IPS-15b (cell line): ENCODE data around the gene PLEKHA6.

Experiments
- H3K27me3 ChIP-seq: one replicate; pipeline ENCODE4 v1.6.1; 2013; ENCODE audit warnings: low read length; ENCODE audit not compliant: control insufficient read depth, insufficient read depth
- H3K36me3 ChIP-seq: one replicate; pipeline ENCODE4 v1.6.1; 2013; ENCODE audit warnings: low read length; ENCODE audit not compliant: control insufficient read depth, insufficient read depth
- H3K4me1 ChIP-seq: one replicate; pipeline ENCODE4 v1.6.1; 2013; ENCODE audit warnings: mild to moderate bottlenecking, low read length; ENCODE audit not compliant: control insufficient read depth, insufficient read depth
- H3K4me3 ChIP-seq: one replicate; pipeline ENCODE4 v1.5.1; 2013; ENCODE audit warnings: low read depth, low read length
- H3K9ac ChIP-seq: one replicate; pipeline ENCODE4 v1.6.1; 2013; ENCODE audit warnings: low read depth, mild to moderate bottlenecking, low read length
- H3K9me3 ChIP-seq: one replicate; pipeline ENCODE4 v1.6.1; 2013; ENCODE audit warnings: mild to moderate bottlenecking, low read length; ENCODE audit not compliant: control insufficient read depth, insufficient read depth

PLEKHA6 gene

GRCh38 chr1:204362984-204363334 lies 3.2 kb upstream of the PLEKHA6 start:
- H3K9ac ChIP-seq, result no peak overlapping the region
- peaks cover 3% of the 10 kb centered on the region for H3K4me1 ChIP-seq

GRCh38 chr1:204361781-204362180 lies 2.1 kb upstream of the PLEKHA6 start:
- no peaks in the 10 kb centered on the region for H3K9me3 ChIP-seq
- H3K9ac ChIP-seq, result no peak overlapping the region
- H3K4me3 ChIP-seq, result no peak overlapping the region
- peaks cover 9% of the 10 kb centered on the region for H3K4me1 ChIP-seq
- peaks cover 29% of the 10 kb centered on the region for H3K27me3 ChIP-seq
- no peaks in the 10 kb centered on the region for H3K36me3 ChIP-seq

More at GRCh38 chr1:204362984-204363334, 3.2 kb upstream of the PLEKHA6 start:
- Histone ChIP-seq H3K36me3 (no peaks in the 10 kb centered on the region), H3K4me3 (peak overlapping the region; percentile 49), H3K9me3 (no peaks in the 10 kb centered on the region), H3K27me3 (peaks cover 29% of the 10 kb centered on the region)

GRCh38 chr1:204361341-204361771 lies 1.6 kb upstream of the PLEKHA6 start:
- H3K9ac ChIP-seq, result no peak overlapping the region
- no peaks in the 10 kb centered on the region for H3K9me3 ChIP-seq
- no peaks in the 10 kb centered on the region for H3K36me3 ChIP-seq
- peaks cover 29% of the 10 kb centered on the region for H3K27me3 ChIP-seq
- H3K4me1 ChIP-seq, result peaks cover 9% of the 10 kb centered on the region
- H3K4me3 ChIP-seq, result no peak overlapping the region

- H3K36me3 ChIP-seq, result no peaks in the 10 kb centered on the region
- H3K9me3 ChIP-seq, result no peaks in the 10 kb centered on the region
- peaks cover 9% of the 10 kb centered on the region for H3K4me1 ChIP-seq
- no peak overlapping the region for H3K9ac ChIP-seq
- peaks cover 29% of the 10 kb centered on the region for H3K27me3 ChIP-seq
- H3K4me3 ChIP-seq, result no peak overlapping the region
These were observed 585 bp upstream of the PLEKHA6 start for GRCh38 chr1:204360314-204360713.

GRCh38 chr1:204359131-204359473 lies 627 bp downstream of the PLEKHA6 start:
- Histone ChIP-seq H3K4me3 (peak overlapping the region; percentile 41), H3K27me3 (peaks cover 21% of the 10 kb centered on the region), H3K9ac (no peak overlapping the region), H3K36me3 (no peaks in the 10 kb centered on the region), H3K9me3 (no peaks in the 10 kb centered on the region), H3K4me1 (peaks cover 9% of the 10 kb centered on the region)

- H3K4me3 ChIP-seq, result peak overlapping the region; percentile 41
- H3K4me1 ChIP-seq, result peaks cover 9% of the 10 kb centered on the region
- H3K9ac ChIP-seq, result no peak overlapping the region
- no peaks in the 10 kb centered on the region for H3K9me3 ChIP-seq
- no peaks in the 10 kb centered on the region for H3K36me3 ChIP-seq
- peaks cover 18% of the 10 kb centered on the region for H3K27me3 ChIP-seq
These were observed 1.1 kb downstream of the PLEKHA6 start for GRCh38 chr1:204358605-204359004.

GRCh38 chr1:204357551-204358490 lies 1.9 kb downstream of the PLEKHA6 start:
- no peaks in the 10 kb centered on the region for H3K36me3 ChIP-seq
- no peaks in the 10 kb centered on the region for H3K9me3 ChIP-seq
- no peak overlapping the region for H3K9ac ChIP-seq
- H3K4me3 ChIP-seq, result no peak overlapping the region
- peaks cover 9% of the 10 kb centered on the region for H3K4me1 ChIP-seq
- peaks cover 10% of the 10 kb centered on the region for H3K27me3 ChIP-seq

DNA sequence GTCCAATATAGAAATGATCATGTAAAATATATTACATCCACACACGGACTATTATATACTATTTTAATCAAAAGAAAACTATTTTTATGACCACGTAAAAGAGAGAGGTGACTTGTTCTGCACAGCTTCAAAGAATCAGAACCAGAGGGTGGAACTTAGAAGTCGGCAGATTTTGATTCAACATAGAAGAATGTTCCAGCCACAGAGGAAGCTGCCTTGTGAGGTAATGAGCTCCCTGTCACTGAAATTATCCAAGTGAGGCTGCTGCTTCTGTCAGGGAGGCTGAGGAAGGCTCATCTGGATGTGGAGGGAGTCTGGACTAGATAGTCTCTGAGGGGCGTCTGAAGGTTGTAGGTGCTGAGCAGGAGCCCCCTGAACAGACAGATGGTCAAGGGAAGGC lies 2.7 kb downstream of the PLEKHA6 start:
- Histone ChIP-seq H3K36me3 (no peaks in the 10 kb centered on the region), H3K27me3 (peaks cover 2% of the 10 kb centered on the region), H3K9ac (no peak overlapping the region), H3K9me3 (no peaks in the 10 kb centered on the region), H3K4me1 (peaks cover 9% of the 10 kb centered on the region), H3K4me3 (no peak overlapping the region)

- Histone ChIP-seq H3K27me3 (no peaks in the 10 kb centered on the region), H3K4me3 (no peak overlapping the region), H3K9ac (no peak overlapping the region), H3K36me3 (no peaks in the 10 kb centered on the region), H3K4me1 (peaks cover 15% of the 10 kb centered on the region), H3K9me3 (no peaks in the 10 kb centered on the region)
These were observed 3.8 kb downstream of the PLEKHA6 start for GRCh38 chr1:204355913-204356312.

GRCh38 chr1:204354579-204354978 lies 5.2 kb downstream of the PLEKHA6 start:
- Histone ChIP-seq H3K4me3 (no peak overlapping the region), H3K4me1 (peaks cover 18% of the 10 kb centered on the region), H3K36me3 (no peaks in the 10 kb centered on the region), H3K27me3 (no peaks in the 10 kb centered on the region), H3K9me3 (no peaks in the 10 kb centered on the region), H3K9ac (no peak overlapping the region)

DNA sequence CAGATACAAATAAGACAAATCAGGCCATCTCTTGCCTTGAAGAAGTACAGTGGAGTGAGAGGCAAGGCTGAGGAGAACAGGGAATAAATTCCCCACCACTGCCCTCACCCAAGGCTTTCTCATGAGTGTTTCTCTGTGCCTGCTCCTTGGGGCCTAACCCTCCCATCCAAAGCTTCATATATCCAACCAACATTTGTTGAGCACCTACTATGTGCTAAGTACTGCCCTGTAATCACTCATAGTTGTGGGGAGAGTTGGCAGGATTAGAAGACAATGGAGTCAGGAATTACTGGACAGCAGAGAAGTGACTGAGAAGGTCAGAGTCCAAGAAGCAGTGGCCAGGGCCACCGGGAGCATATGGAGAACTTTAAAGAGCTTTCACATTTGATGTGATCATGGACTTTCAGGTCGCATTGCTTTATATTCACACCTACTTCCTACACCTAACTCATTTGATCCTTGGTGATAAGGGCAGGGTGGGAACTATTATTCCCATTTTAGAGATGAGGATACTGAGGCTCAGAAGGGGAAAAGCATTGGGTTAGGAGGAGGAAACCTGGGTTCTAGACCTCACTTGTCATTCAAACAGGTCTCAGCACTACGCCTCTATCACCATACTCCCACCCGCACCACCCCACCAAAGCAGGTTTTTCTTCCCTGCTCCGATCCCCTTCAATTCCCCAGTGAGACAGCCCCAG lies 6.4 kb downstream of the PLEKHA6 start:
- Histone ChIP-seq H3K9me3 (no peaks in the 10 kb centered on the region), H3K4me3 (no peak overlapping the region), H3K4me1 (peaks cover 15% of the 10 kb centered on the region), H3K36me3 (no peaks in the 10 kb centered on the region), H3K27me3 (no peaks in the 10 kb centered on the region), H3K9ac (no peak overlapping the region)
